Common myeloid progenitor, CD34-positive (primary cell): Measurements from ENCODE around the gene HTR1B.
A peak's percentile ranks its signal among the peaks of the same experiment; 100 is the strongest.

Source experiments
- CTCF ChIA-PET: fragments of 350-600 bp; sonication (Branson Sonifier 250); formaldehyde crosslinking; loops from one replicate; lab custom pipeline; 2021; ENCODE audit warnings: antibody characterized with exemption; lab: Charles Lee
- POLR2A ChIA-PET: fragments of 350-600 bp; sonication (Branson Sonifier 250); formaldehyde crosslinking; loops from one replicate; lab custom pipeline; 2021; ENCODE audit warnings: antibody characterized with exemption; lab: Charles Lee
- DNase-seq, 3 donors: peaks; one replicate each; pipeline versions ENCODE4 v3.0.0 to v3.0.0-alpha.2; 2013
- H3K27ac ChIP-seq, 2 experiments: 1 replicate in 1 of 2; 2 replicates in 1 of 2; pipeline ENCODE4 v1.7.0; 2013; ENCODE audit warnings: inconsistent platforms in 2 of 2, low read length in 2 of 2, mild to moderate bottlenecking in 2 of 2, low read depth in 1 of 2, moderate library complexity in 1 of 2; ENCODE audit not compliant: severe bottlenecking in 2 of 2, insufficient read depth in 1 of 2, poor library complexity in 1 of 2
- H3K27me3 ChIP-seq, 5 experiments: replicated peaks in 2 of 5; 1 replicate in 3 of 5; 2 replicates in 2 of 5; pipeline versions ENCODE4 v1.6.1 to v1.7.0; 2013; ENCODE audit warnings: low read length in 4 of 5, mild to moderate bottlenecking in 2 of 5, moderate library complexity in 2 of 5, inconsistent platforms in 1 of 5; ENCODE audit not compliant: insufficient read depth in 5 of 5, control insufficient read depth in 4 of 5
- H3K36me3 ChIP-seq, 4 experiments: 1 replicate in 2 of 4; 2 replicates in 2 of 4; pipeline versions ENCODE4 v1.6.1 to v1.7.0; 2013; ENCODE audit warnings: low read length in 3 of 4, control low read depth in 1 of 4, mild to moderate bottlenecking in 1 of 4; ENCODE audit not compliant: control insufficient read depth in 4 of 4, insufficient read depth in 4 of 4
- H3K4me1 ChIP-seq, 4 experiments: 1 replicate in 3 of 4; 2 replicates in 1 of 4; pipeline versions ENCODE4 v1.6.1 to v1.7.1; 2013; ENCODE audit warnings: low read length in 3 of 4, mild to moderate bottlenecking in 3 of 4, control low read depth in 1 of 4, inconsistent platforms in 1 of 4, moderate library complexity in 1 of 4; ENCODE audit not compliant: control insufficient read depth in 4 of 4, insufficient read depth in 4 of 4; ENCODE audit errors: control extremely low read depth in 1 of 4
- H3K4me3 ChIP-seq, 7 experiments: 1 replicate in 4 of 7; 2 replicates in 3 of 7; pipeline versions ENCODE4 v1.5.1 to v1.7.0; 2013; ENCODE audit warnings: mild to moderate bottlenecking in 7 of 7, low read length in 6 of 7, moderate library complexity in 6 of 7, inconsistent platforms in 2 of 7, low read depth in 2 of 7, control low read depth in 1 of 7; ENCODE audit not compliant: insufficient read depth in 4 of 7, control insufficient read depth in 1 of 7; ENCODE audit errors: extremely low read depth in 1 of 7
- H3K9me3 ChIP-seq, 5 experiments: 1 replicate in 4 of 5; 2 replicates in 1 of 5; pipeline versions ENCODE4 v1.6.1 to v1.7.1; 2013; ENCODE audit warnings: low read length in 4 of 5, mild to moderate bottlenecking in 2 of 5, inconsistent platforms in 1 of 5, low read depth in 1 of 5, moderate library complexity in 1 of 5; ENCODE audit not compliant: control insufficient read depth in 4 of 5, insufficient read depth in 2 of 5; ENCODE audit errors: control extremely low read depth in 1 of 5
- WGBS: methylation state at CpG from one replicate; pipeline ENCODE4 v1.1.5; 2013; ENCODE audit not compliant: insufficient coverage; 5-methylcytosine and 5-hydroxymethylcytosine counted together

The HTR1B gene

DNA sequence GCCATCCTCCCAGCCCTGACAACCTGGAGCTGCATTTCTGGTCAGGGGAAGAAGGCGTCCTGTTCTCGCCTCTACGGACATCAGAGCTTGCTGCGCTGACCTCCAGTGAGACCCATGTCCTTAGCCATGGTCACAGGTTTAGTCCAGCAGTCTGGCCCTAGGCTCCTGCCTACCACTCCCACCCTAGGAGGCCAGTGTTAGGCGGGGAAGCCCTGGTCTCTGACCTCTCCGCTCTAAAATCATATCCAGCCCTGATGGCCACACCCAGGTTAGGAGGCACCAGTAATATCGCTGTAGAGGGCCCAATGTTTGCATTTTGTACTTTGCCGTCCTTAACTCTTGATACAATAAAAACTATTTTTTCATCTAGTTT is 1.2 kb upstream of the HTR1B start:
- no peak overlapping the region for H3K27ac ChIP-seq
- WGBS = 32% methylated on average over 5 of the region's 8 CpGs
- peak overlapping the region in 5 of 7 experiments; percentile 4 to 88 (median 74) for H3K4me3 ChIP-seq
- H3K27me3 ChIP-seq = peaks cover 6 to 49% (median 36%) of the 10 kb centered on the region in 5 experiments
- DNase-seq = no peak
- peaks cover 0 to 6% (median 0%) of the 10 kb centered on the region in 5 experiments for H3K9me3 ChIP-seq
- POLR2A ChIA-PET = no interaction called here
- CTCF ChIA-PET = interaction anchor here (1.3 to 3.2 kb wide), 3 partner anchors 11 to 1572 kb away, joined by 3 to 10 read pairs (median 5); no protein-coding TSS in a partner anchor
- peaks cover 0 to 44% (median 30%) of the 10 kb centered on the region in 4 experiments for H3K4me1 ChIP-seq
- no peaks in the 10 kb centered on the region for H3K36me3 ChIP-seq

DNA sequence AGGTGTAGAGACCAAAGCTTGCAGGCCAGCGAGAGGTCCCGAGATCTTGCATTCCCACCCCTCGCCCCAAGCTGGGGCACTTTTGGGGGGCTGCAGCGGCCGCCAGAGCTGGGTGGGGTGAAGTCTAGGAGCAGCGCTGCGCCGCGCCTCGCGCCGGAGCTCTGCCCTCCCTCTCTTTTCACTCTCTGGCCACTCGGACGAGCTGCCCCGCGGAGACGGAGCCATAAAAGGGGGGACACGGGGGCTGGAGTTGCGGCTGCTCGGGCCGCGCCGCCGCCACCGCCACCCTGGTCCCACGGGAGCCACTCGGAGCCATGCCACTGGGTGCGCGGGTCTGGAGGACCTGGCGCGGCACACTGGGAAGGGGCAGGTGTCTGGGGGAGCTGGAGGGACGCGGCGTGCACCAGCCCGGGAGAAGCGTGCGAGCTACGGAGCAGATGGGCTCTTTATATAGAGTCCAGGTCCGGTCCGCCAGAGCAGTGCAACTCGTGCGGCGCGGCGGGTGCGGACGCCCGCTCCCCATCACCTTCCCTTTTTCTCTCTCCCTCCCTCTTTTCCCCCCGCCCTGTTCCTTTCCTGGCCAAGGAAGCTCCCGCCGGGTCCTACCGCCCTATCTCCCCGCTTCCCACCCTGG is 687 bp upstream of the HTR1B start:
- Histone ChIP-seq H3K27ac (no peak overlapping the region), H3K36me3 (no peaks in the 10 kb centered on the region), H3K4me1 (peaks cover 0 to 44% (median 30%) of the 10 kb centered on the region in 4 experiments), H3K27me3 (peaks cover 6 to 49% (median 36%) of the 10 kb centered on the region in 5 experiments), H3K9me3 (peaks cover 0 to 6% (median 0%) of the 10 kb centered on the region in 5 experiments), H3K4me3 (peak overlapping the region in 6 of 7 experiments; percentile 4 to 88 (median 73))
- CTCF ChIA-PET = interaction anchor here (1.1 to 3.2 kb wide), 2 partner anchors 11 to 16 kb away, joined by 3 to 10 read pairs; no protein-coding TSS in a partner anchor
- POLR2A ChIA-PET = no interaction called here
- under 1% methylated on average over 45 of the region's 53 CpGs for WGBS
- DNase-seq = peak in 1 of 3 donors; percentile 13

DNA sequence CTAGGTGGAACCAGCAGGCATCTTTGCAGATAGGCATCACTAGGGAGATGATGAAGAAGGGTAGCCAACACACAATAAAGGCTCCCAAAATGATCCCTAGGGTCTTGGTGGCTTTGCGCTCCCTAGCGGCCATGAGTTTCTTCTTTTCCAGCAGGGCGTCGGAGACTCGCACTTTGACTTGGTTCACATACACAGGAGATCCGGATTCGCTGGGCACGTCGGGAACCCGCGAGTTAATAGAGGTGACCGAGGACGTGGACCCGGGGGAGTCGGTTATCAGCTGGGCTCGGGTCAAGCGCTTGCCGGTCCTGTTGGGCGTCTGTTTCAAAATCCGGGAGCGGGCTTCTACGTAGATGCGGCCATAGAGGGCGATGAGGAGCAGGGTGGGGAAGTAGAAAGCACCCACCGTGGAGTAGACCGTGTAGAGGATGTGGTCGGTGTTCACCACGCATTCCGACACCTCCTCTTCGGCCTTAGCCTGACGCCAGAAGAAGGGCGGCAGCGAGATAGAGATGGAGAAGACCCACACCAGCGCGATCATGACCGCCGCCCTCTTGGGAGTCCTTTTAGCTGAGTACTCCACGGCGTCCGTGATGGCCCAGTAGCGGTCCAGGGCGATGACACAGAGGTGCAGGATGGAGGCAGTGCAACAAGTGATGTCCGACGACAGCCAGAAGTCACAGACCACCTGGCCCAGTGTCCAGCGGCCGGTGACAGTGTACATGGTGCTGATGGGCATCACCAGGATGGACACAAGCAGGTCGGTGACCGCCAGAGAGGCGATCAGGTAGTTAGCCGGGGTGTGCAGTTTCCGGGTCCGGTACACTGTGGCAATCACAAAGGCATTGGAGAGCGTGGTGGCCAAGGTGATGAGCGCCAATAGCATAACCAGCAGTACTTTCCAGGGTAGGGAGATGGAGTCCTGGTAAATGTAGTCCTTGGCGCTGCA is 658 bp downstream of the HTR1B start:
- Histone ChIP-seq H3K4me3 (peak overlapping the region; percentile 4 to 88 (median 72)), H3K27me3 (peaks cover 6 to 49% (median 34%) of the 10 kb centered on the region in 5 experiments), H3K27ac (no peak overlapping the region), H3K9me3 (peaks cover 0 to 6% (median 0%) of the 10 kb centered on the region in 5 experiments), H3K36me3 (no peaks in the 10 kb centered on the region), H3K4me1 (peaks cover 0 to 44% (median 30%) of the 10 kb centered on the region in 4 experiments)
- ChIA-PET CTCF (interaction anchor here (0.9 to 1.4 kb wide), 2 partner anchors 25 to 1528 kb away, joined by 3 to 4 read pairs; no protein-coding TSS in a partner anchor), POLR2A (no interaction called here)
- DNase-seq = peak; percentile 63 to 82 (median 69)
- 2% methylated on average over 49 of the region's 55 CpGs for WGBS

DNA sequence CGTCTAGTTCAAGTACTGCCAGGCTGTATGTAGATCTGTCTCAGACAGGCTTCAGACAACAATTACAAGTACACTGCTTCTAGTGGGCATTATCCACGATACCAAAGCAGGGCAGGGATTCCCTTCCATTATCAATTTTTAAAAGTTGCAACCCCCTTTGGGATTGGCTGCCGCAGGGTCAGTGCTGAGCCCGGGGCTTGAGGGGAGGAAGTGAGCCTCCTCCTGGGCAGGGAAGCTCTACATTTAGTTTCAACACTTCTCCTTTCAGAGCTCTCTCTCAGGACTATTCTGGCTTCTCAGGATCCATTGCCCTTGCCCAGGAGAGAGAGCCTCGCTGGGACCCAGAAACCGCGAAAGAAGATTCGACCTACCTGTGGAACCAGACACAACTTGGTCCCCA is 1.5 kb downstream of the HTR1B start:
- POLR2A ChIA-PET = no interaction called here
- CTCF ChIA-PET = interaction anchor here (1.4 kb wide), 1 partner anchor 1527 kb away, joined by 4 read pairs; no protein-coding TSS in a partner anchor
- Histone ChIP-seq H3K4me1 (peaks cover 0 to 42% (median 28%) of the 10 kb centered on the region in 4 experiments), H3K4me3 (peak overlapping the region in 4 of 7 experiments; percentile 72 to 88 (median 76)), H3K27me3 (peaks cover 6 to 45% (median 28%) of the 10 kb centered on the region in 5 experiments), H3K9me3 (peaks cover 0 to 4% (median 0%) of the 10 kb centered on the region in 5 experiments), H3K27ac (no peak overlapping the region), H3K36me3 (no peaks in the 10 kb centered on the region)
- 51% methylated on average over 5 of the region's 8 CpGs for WGBS
- peak in 1 of 3 donors; percentile 11 for DNase-seq

DNA sequence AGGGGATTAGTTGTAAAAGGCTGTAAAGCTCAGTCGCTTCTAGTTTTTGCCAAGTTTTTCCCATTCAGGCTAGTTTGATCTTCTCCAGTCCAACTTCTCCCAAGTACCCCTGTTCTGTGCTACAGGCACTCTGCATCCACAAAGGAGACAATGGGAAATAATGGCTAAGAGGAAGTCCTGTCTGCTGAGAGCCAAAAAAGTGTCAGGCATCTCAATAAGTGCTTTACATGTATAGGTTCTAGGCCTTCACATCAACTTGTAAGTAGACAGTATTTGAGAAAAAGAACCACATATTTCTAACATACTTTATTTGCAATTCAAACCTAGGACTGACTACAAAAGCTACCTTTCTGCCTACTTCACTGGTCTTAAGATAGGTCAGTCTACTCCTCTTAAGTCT is 4.9 kb downstream of the HTR1B start:
- Histone ChIP-seq H3K27me3 (peaks cover 0 to 22% (median 9%) of the 10 kb centered on the region in 5 experiments), H3K27ac (no peak overlapping the region), H3K4me3 (no peak overlapping the region), H3K36me3 (no peaks in the 10 kb centered on the region), H3K4me1 (peaks cover 0 to 21% (median 11%) of the 10 kb centered on the region in 4 experiments), H3K9me3 (peaks cover 0 to 3% (median 0%) of the 10 kb centered on the region in 5 experiments)
- no CpG with 5 or more reads among the region's 1 CpG for WGBS
- CTCF ChIA-PET = interaction anchor here (1.0 kb wide), 1 partner anchor 12 kb away, joined by 3 read pairs; no protein-coding TSS in a partner anchor
- POLR2A ChIA-PET = no interaction called here
- no peak for DNase-seq

DNA sequence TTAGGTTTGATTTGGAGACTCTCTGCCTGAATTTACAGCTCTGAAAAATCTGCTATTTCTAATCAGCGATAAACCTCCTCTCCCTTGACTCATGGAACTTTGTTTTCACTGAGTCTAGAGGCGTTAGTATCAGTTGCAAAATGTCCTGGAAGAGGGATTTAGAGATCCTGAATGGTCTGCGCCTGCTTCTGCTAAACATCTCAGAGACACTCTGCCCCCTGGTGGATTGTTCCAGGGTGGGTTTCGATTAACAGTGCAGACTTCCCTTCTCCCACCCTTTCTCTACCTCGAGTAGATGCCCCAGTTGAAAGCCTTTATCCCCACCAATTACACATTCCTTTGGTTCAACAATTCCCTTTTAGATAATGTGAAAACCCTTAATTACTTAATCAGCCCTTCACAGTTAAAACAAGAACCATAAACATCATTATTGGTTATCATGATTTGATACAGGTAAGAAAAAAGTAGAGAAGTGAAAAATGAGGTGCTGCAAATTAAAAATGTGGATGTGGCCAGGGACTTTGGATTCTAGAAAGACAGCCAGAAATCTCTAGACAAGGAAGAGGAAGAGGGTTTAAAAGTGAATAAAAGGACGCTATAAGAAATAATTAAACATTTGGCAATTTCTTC is 5.5 kb downstream of the HTR1B start:
- Histone ChIP-seq H3K4me3 (no peak overlapping the region), H3K27me3 (peaks cover 0 to 16% (median 4%) of the 10 kb centered on the region in 5 experiments), H3K9me3 (no peaks in the 10 kb centered on the region), H3K4me1 (peaks cover 0 to 15% (median 8%) of the 10 kb centered on the region in 4 experiments), H3K27ac (no peak overlapping the region), H3K36me3 (no peaks in the 10 kb centered on the region)
- ChIA-PET CTCF (interaction anchor here (0.5 to 1.6 kb wide), 6 partner anchors 9 to 1581 kb away, joined by 3 to 4 read pairs (median 3); no protein-coding TSS in a partner anchor), POLR2A (no interaction called here)
- peak; percentile 66 to 72 (median 66) for DNase-seq
- WGBS = 0% methylated on average over 2 of the region's 6 CpGs
